Prostate gland (tissue), 2 donors: Measurements from ENCODE around the gene CRYBG1.

Experiments
- CTCF ChIP-seq, 4 experiments: fragments of 200-600 bp in 2 of 4; fragments of 450-650 bp in 2 of 4; sonication (generic) in 2 of 4; IDR thresholded peaks; 1 replicate in 3 of 4; 2 replicates in 1 of 4; pipeline ENCODE4 v1.5.1; 2016 to 2019; ENCODE audit warnings: antibody characterized with exemption in 4 of 4, mild to moderate bottlenecking in 2 of 4, moderate library complexity in 2 of 4
- POLR2A ChIP-seq: fragments of 450-650 bp; IDR thresholded peaks from one replicate; pipeline ENCODE4 v1.6.1; 2016; ENCODE audit warnings: antibody characterized with exemption, mild to moderate bottlenecking
- POLR2AphosphoS5 ChIP-seq: sonication (generic); formaldehyde crosslinking; IDR thresholded peaks from one replicate; pipeline ENCODE4 v1.6.1; 2017; ENCODE audit warnings: antibody characterized with exemption

DNA sequence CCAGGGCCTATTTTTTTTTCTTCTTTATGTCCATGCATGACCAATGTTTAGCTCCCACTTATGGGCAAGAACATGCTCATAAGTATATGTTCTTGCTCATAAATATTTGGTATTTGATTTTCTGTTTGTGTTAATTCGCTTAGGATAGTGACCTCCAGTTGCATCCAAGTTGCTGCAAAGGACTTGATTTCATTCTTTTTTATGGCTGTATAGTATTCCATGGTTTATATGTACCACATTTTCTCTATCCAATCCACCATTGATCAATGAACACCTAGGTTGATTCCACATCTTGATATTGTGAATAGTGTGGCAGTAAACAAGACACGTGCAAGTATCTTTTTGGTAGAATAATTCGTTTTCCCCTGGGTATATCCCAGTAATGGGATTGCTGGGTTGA, 190.6 kb downstream of the CRYBG1 start:
- TF ChIP-seq CTCF (IDR thresholded peaks at IDR 0.05) (no peak), POLR2A (no peak), POLR2AphosphoS5 (no peak)
